Cerebellar nuclear complex (tissue), 1 donor: ENCODE results near the gene HGF.
"Not testable (repeated sequence)": the region's sequence is repeated elsewhere in the genome, so short reads cannot be mapped to it uniquely, and the experiment has no call there.

Experiments used
- DNase-seq, 2 experiments: peaks; one replicate each; lab custom pipeline; 2025; lab: John Stamatoyannopoulos, UW

HGF gene

GRCh38 chr7:81769891-81770727 lies at the start of gene HGF:
HGF (minus strand) TSS chr7:81770047; CDS start chr7:81769971, 76 bp downstream.
- no peak for DNase-seq

- DNase-seq: no peak
Observed at GRCh38 chr7:81816312-81816711, 46.5 kb upstream of the HGF start.

GRCh38 chr7:81812866-81813476 lies 43.1 kb upstream of the HGF start:
- DNase-seq: not testable (repeated sequence)

- DNase-seq: no peak
Observed at GRCh38 chr7:81811956-81812865, 42.4 kb upstream of the HGF start.

GRCh38 chr7:81810476-81811155 lies 40.8 kb upstream of the HGF start:
- no peak for DNase-seq

GRCh38 chr7:81808310-81808709 lies 38.5 kb upstream of the HGF start:
- not testable (repeated sequence) for DNase-seq

- no peak for DNase-seq
Observed at GRCh38 chr7:81803267-81803666, 33.4 kb upstream of the HGF start.

GRCh38 chr7:81802251-81802650 lies 32.4 kb upstream of the HGF start:
- DNase-seq: no peak

GRCh38 chr7:81801532-81801931 lies 31.7 kb upstream of the HGF start:
- DNase-seq: no peak

- DNase-seq: no peak
Observed at GRCh38 chr7:81791568-81792518, 22.0 kb upstream of the HGF start.

GRCh38 chr7:81790686-81791085 lies 20.8 kb upstream of the HGF start:
- DNase-seq: no peak

- DNase-seq: no peak
Observed at GRCh38 chr7:81790120-81790500, 20.3 kb upstream of the HGF start.

- DNase-seq: no peak
Observed at GRCh38 chr7:81789406-81790119, 19.7 kb upstream of the HGF start.

- no peak for DNase-seq
Observed at GRCh38 chr7:81788246-81788645, 18.4 kb upstream of the HGF start.

GRCh38 chr7:81783818-81784217 lies 14.0 kb upstream of the HGF start:
- DNase-seq: no peak

GRCh38 chr7:81780914-81781693 lies 11.3 kb upstream of the HGF start:
- DNase-seq: no peak

- DNase-seq: no peak
Observed at GRCh38 chr7:81779706-81780105, 9.9 kb upstream of the HGF start.

- DNase-seq: no peak
Observed at GRCh38 chr7:81777697-81778096, 7.8 kb upstream of the HGF start.

- no peak for DNase-seq
Observed at GRCh38 chr7:81776948-81777630, 7.2 kb upstream of the HGF start.
